ENCODE results near the gene HCN2. TPM values are rescaled to one million over a fixed set of nuclear protein-coding genes. Genes with fewer than 3 reads are reported as not detected.
A peak's percentile ranks its signal among the peaks of the same experiment; 100 is the strongest.

Gene HCN2
- total RNA-seq, 2 donors from 2014 or later: 0.15 to 0.75 TPM

DNA sequence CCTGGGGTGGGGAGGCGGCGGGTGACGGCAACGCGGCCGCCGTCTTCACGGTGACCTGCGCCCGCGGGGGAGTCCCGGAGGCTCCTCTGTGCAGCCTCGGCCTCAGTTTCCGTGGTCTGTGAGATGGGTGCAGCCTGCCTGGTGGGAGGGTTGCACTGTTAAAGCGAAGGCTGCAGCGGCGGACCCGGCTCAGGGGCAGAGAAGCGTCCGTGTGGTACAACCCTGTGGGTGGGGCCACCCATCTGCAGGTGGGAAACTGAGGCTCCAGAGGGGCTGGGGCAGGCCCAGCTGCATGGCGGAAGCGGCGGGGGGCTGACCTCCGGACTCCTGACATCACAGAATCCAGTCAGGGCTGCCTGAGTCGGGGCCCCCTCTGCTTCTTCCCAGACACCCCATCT is 50.5 kb downstream of the HCN2 start:
- Mint-ChIP-seq H3K36me3 (ENCODE audit: low read depth) (no peaks in the 10 kb centered on the region), H3K27ac (no peak overlapping the region), H3K27me3 (ENCODE audit: insufficient read depth) (peaks cover 33% of the 10 kb centered on the region), H3K9me3 (no peaks in the 10 kb centered on the region), H3K4me3 (peak overlapping the region; percentile 54), H3K4me1 (no peaks in the 10 kb centered on the region)
- 58 to 82% methylated on average over 11 to 25 of the region's 25 CpGs for WGBS, 2 experiments (ENCODE audit: insufficient coverage in 1 of 2, insufficient read length in 1 of 2)
- Histone ChIP-seq H3K27me3 (ENCODE audit: control insufficient read depth, insufficient read depth, low read length, poor library complexity, severe bottlenecking) (peaks cover 21% of the 10 kb centered on the region), H3K36me3 (ENCODE audit: control insufficient read depth, insufficient read depth, low read length) (no peaks in the 10 kb centered on the region), H3K4me1 (ENCODE audit: control insufficient read depth, insufficient read depth, low read length) (no peaks in the 10 kb centered on the region), H3K9ac (ENCODE audit: extremely low read depth, low read length, poor library complexity, severe bottlenecking) (no peak overlapping the region), H3K27ac (ENCODE audit: low read depth, low read length) (no peak overlapping the region), H3K4me3 (ENCODE audit: low read length) (no peak overlapping the region), H3K9me3 (ENCODE audit: control insufficient read depth, low read length) (no peaks in the 10 kb centered on the region)
- no peak for DNase-seq
- TF ChIP-seq, protein P1, sequence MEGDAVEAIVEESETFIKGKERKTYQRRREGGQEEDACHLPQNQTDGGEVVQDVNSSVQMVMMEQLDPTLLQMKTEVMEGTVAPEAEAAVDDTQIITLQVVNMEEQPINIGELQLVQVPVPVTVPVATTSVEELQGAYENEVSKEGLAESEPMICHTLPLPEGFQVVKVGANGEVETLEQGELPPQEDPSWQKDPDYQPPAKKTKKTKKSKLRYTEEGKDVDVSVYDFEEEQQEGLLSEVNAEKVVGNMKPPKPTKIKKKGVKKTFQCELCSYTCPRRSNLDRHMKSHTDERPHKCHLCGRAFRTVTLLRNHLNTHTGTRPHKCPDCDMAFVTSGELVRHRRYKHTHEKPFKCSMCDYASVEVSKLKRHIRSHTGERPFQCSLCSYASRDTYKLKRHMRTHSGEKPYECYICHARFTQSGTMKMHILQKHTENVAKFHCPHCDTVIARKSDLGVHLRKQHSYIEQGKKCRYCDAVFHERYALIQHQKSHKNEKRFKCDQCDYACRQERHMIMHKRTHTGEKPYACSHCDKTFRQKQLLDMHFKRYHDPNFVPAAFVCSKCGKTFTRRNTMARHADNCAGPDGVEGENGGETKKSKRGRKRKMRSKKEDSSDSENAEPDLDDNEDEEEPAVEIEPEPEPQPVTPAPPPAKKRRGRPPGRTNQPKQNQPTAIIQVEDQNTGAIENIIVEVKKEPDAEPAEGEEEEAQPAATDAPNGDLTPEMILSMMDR (conservative IDR thresholded peaks at IDR 0.05): no peak

DNA sequence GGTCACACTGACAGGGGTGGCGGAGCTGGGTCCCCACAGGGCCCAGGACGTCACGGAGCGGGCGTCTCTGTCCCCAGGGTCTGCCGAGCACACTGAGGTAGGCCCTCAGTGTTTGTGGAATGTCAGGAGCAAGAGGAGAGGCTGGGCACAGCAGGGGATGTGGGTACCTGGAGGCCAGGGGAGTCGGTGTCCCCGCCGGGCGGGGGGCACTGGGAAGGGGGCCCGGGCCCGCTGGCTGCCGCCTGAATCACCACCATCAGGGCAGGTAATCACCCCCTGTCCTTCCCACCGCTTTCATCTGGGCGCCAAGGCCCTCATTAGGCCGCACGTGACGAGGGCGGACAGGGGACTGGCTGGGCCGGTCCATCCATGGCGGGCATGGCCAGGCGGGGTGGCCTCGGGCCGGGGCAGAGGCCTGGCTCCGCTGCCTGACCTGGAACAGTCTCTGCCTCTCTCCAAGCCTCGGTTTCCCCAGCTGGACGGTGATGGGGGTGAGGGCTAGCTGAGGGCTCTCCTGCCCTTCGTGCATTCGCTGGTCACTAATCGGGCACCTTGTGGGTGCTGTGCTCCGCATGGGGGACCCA is 51.0 kb downstream of the HCN2 start:
- H3K4me1 Mint-ChIP-seq: no peaks in the 10 kb centered on the region
- Histone ChIP-seq H3K4me1 (ENCODE audit: control insufficient read depth, insufficient read depth, low read length) (no peaks in the 10 kb centered on the region), H3K36me3 (ENCODE audit: control insufficient read depth, insufficient read depth, low read length) (no peaks in the 10 kb centered on the region), H3K9me3 (ENCODE audit: control insufficient read depth, low read length) (no peaks in the 10 kb centered on the region), H3K27ac (ENCODE audit: low read depth, low read length) (no peak overlapping the region), H3K27me3 (ENCODE audit: control insufficient read depth, insufficient read depth, low read length, poor library complexity, severe bottlenecking) (peaks cover 21% of the 10 kb centered on the region), H3K9ac (ENCODE audit: extremely low read depth, low read length, poor library complexity, severe bottlenecking) (no peak overlapping the region), H3K4me3 (ENCODE audit: low read length) (no peak overlapping the region)
- H3K4me3 Mint-ChIP-seq: no peak overlapping the region
- peaks cover 33% of the 10 kb centered on the region for H3K27me3 Mint-ChIP-seq (ENCODE audit: insufficient read depth)
- H3K27ac Mint-ChIP-seq: no peak overlapping the region
- DNase-seq: no peak
- WGBS, 2 experiments (ENCODE audit: insufficient coverage in 1 of 2, insufficient read length in 1 of 2): 93% methylated on average over 23 to 31 of the region's 31 CpGs
- no peaks in the 10 kb centered on the region for H3K36me3 Mint-ChIP-seq (ENCODE audit: low read depth)
- H3K9me3 Mint-ChIP-seq: no peaks in the 10 kb centered on the region
- TF ChIP-seq, protein P1 (conservative IDR thresholded peaks at IDR 0.05): no peak

DNA sequence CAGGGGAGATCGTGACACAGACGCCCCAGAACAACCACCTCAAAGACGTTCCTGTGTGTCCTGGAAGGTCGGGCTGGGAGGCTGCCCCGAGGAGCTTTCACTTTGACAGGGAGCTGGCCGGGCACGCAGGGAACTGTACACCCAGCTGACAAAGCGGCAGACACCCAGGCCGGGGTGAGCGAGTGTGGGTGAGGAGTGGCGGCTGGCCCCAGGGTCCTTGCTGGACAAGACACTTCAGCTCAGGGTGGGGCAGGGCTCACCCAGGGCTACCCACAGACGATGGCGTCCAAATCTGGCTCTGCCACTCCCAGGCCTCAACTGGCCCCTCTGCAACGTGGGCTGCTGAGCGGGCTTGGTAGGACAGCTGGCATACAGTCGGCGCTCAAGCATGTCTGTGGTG is 52.0 kb downstream of the HCN2 start:
- Mint-ChIP-seq H3K4me1 (no peaks in the 10 kb centered on the region), H3K36me3 (ENCODE audit: low read depth) (peaks cover 5% of the 10 kb centered on the region), H3K9me3 (no peaks in the 10 kb centered on the region), H3K4me3 (no peak overlapping the region), H3K27me3 (ENCODE audit: insufficient read depth) (peaks cover 31% of the 10 kb centered on the region), H3K27ac (no peak overlapping the region)
- no peak for DNase-seq
- TF ChIP-seq, protein P1 (conservative IDR thresholded peaks at IDR 0.05): no peak
- no peaks in the 10 kb centered on the region for H3K4me1 ChIP-seq (ENCODE audit: control insufficient read depth, insufficient read depth, low read length)
- H3K27me3 ChIP-seq (ENCODE audit: control insufficient read depth, insufficient read depth, low read length, poor library complexity, severe bottlenecking): peaks cover 21% of the 10 kb centered on the region
- H3K27ac ChIP-seq (ENCODE audit: low read depth, low read length): no peak overlapping the region
- H3K9ac ChIP-seq (ENCODE audit: extremely low read depth, low read length, poor library complexity, severe bottlenecking): no peak overlapping the region
- H3K9me3 ChIP-seq (ENCODE audit: control insufficient read depth, low read length): no peaks in the 10 kb centered on the region
- H3K4me3 ChIP-seq (ENCODE audit: low read length): no peak overlapping the region
- H3K36me3 ChIP-seq (ENCODE audit: control insufficient read depth, insufficient read depth, low read length): no peaks in the 10 kb centered on the region
- WGBS, 2 experiments (ENCODE audit: insufficient coverage in 1 of 2, insufficient read length in 1 of 2): 95 to 97% methylated on average over 17 of the region's 17 CpGs
